Kidney capillary endothelial cell (primary cell): ENCODE data around the gene MSL3B.

ENCODE experiments used
- DNase-seq: peaks from one replicate; pipeline ENCODE4 v3.0.0-alpha.2; 2018; ENCODE audit warnings: low spot score

The MSL3B gene

DNA sequence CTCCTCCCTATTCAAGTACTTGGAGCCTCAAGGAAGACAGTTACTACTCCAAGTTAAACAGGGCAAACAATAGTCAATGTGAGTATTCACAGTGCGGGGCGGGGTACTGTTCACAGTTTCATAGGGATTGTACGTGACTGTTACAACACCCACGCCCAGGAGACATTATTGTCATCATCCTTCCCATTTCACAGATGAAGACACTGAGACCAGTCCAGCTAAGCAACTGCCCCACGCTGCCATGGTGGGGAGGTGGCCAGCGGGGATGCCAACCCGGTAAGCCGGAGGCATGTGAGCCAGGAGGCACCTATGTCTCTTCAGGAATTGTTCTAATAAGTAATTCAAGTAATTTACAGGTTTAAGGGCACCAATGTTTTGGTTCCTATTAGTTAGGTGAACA lies 14.8 kb downstream of the MSL3B start:
- no peak for DNase-seq

DNA sequence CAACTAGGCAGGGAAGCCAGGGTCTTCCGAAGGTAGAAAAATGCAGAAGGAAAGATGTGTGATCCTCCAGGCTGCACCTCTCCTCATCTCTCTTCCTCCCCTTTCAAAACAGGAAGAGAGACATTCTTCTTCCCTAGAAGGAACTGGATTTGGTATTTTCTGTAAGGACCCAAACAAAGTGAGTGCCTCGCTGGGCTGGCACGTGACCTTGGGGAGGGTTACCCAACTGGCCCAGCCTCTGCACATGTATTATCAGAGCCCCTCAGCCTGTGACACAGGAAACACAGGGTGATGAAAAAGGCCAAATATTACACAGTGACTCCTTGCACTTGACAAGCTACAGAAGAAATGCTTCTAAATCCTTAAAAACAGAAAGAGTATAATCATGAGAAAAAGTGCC lies 16.1 kb downstream of the MSL3B start:
- DNase-seq, result no peak

DNA sequence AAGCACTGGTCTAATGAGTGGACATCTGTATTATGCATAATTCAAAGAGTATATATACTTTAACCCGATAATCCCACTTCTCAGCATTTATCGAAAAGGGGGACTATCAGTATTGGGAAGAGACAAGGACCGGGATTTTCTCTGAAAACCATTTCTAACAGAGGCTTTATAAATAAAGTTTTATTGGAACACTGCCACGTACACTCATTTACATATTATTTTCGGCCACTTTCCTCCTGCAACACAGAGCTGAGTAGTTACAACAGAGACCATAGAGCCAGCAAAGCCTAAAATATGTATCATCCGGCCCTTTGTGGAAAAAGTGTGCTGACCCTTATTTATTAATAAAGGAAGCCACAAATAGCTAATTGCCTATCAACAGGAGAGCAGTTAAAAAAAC lies 17.0 kb downstream of the MSL3B start:
- no peak for DNase-seq

- no peak for DNase-seq
Observed at GRCh38 chr2:233850745-233851144, 17.4 kb downstream of the MSL3B start.

DNA sequence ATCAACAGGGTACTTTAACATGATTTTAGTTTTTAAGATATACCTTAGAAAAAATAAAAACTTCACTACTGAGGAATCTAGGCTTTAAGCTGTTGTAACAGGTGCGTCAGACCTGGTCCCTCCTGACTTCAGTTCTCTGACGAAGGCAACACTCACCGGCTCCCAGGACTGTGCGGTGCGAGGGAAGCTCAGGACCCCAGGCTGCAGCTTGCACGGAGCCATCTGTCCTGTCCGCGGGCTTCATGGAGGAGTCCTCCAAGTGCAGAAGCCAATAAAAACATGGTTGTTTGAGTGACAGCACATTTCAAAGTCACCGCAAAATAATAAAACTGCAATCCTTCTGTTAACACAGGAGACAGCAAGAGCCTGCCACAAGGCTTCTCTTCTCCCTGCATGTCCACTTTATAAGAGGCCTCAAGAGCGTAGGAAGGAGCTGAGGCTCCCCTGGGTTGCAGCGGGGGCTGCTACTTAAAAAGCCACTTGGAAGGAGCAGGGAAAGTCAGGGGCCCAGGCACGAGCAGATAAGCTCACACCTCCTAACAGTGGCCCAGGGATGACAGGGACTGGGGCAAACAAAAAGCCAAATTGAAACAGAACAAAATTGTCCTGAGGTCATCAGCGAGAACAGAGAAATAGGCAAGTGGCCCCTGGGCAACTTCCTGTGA lies 18.4 kb downstream of the MSL3B start:
- no peak for DNase-seq

DNA sequence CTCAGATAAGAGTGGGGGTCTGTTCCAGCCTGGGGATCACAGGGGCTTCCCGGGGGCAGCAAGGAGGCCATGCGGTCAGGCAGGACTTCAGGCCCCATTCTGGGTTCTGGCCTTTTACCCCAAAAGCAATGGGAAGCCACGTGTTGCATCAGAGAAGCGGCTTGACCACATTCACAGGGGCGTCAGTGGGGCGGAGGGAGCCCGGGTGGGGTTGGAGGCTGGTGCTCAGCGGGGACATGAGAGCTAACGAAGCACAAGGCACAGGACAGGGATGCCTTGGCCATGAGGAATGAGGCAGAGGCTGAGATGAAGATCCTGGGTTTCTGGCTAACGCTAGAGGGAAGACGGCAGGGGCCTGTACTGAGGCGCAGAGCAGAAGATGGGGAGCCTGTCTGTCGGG lies 19.9 kb downstream of the MSL3B start:
- no peak for DNase-seq

DNA sequence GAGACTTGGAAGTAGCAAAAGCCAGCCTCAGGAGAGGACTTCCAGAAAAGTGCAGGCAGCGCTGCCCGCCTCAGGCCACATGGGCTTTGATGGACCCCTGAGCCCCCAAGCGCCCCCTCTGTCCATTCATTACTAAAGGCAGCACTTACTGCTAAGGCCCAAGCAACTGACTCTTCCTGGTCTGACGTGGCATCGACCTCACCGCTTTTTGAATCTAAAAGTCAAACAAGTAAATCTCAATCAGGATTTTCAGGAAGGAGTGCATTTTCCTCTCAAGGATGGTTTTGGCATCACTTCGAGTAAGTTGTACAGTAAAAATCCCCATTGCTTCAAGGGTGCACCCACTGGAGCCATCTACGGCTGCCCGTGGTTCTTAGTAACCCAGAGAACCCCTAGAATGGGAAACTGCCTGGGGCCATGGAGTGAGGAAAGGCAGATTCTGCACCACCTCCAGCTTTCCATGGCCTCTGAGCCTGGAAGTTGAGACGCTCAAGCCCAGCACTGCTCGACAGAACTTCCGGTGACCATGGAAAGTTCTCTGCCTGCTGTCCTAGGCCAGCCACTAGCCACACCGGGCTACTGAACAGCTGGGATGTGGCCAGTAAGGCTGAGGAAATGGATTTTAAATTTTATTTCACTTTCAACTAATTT lies 20.8 kb downstream of the MSL3B start:
- DNase-seq, result no peak

GRCh38 chr2:233846387-233847247 lies 21.6 kb downstream of the MSL3B start:
- no peak for DNase-seq

- DNase-seq, result no peak
Observed at GRCh38 chr2:233845301-233846060, 22.7 kb downstream of the MSL3B start.

DNA sequence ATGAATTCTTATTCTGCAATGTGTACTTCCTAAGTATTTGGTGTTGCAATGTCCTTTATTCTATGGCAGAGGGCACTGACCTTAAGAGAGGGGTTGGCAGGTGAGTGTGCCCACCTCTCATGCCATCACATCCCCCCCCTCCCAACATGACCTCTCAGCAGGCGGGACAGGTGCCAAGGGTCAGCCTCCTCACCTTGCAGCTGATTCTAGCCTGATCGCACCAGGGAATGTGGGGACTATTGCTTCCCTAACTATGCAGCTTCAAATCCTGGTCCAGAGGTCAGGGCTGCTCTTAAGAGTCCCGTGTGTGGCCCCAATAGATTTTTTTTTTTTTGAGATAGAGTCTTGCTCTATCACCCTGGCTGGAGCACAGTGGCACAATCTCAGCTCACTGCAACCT lies 23.4 kb downstream of the MSL3B start:
- DNase-seq, result no peak

- DNase-seq, result no peak
Observed at GRCh38 chr2:233844064-233844807, 23.9 kb downstream of the MSL3B start.

DNA sequence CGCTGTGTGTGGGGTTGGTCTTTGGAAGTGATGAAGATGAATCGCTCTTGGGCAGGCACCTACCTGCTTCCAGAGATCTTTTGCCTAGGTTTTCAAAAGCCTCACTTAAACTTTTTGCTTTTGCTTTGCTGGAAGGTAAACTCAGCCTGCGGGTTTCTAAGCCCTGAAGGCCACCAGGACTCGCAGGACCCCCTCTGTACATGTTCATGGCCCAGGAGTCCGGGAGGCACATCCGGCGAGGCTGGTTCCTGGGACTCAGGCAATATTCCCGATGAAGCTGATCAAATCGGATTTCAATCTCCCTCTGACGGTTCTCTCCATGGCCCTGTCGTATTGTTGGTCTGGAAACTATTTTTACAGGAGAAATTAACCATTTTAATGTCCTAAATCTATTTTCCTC lies 27.0 kb downstream of the MSL3B start:
- no peak for DNase-seq

DNA sequence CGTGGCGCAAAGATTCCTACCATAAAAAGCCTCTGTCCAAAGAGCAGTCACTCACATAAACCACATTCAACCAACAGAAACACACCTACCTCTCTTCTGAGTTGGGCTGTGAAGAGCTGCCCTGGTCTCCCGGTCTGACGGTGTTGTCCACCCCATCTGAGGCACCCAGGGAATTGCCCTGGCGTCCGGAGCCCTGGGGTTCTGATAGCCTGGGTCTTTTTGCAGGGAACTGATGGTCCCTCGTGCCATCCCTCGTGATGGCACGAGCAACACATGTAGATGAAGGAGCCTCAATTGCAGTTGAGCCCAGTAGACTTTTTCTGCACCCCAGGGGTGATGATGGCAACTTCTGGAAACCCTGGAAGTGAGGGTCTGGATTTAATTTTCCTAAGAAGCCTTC lies 27.7 kb downstream of the MSL3B start:
- DNase-seq, result no peak

DNA sequence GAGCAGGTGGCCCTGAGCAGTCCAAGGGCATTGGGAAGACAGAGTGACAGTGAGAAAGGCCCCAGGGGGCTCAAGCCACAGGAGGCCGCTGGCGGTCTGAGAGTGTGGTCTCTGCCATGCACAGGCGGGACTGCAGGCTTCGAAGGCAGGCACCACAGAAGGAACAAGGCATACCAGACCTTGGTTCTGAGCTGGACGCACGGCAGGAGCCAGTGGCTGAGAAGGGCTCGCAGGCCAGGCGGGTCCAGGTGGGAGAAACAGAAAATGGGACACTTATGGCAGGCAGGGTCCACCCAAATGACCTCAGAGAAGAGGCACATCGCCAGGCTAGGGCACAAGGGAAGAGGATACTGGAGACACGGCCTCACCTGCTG lies 28.8 kb downstream of the MSL3B start:
- DNase-seq, result no peak

DNA sequence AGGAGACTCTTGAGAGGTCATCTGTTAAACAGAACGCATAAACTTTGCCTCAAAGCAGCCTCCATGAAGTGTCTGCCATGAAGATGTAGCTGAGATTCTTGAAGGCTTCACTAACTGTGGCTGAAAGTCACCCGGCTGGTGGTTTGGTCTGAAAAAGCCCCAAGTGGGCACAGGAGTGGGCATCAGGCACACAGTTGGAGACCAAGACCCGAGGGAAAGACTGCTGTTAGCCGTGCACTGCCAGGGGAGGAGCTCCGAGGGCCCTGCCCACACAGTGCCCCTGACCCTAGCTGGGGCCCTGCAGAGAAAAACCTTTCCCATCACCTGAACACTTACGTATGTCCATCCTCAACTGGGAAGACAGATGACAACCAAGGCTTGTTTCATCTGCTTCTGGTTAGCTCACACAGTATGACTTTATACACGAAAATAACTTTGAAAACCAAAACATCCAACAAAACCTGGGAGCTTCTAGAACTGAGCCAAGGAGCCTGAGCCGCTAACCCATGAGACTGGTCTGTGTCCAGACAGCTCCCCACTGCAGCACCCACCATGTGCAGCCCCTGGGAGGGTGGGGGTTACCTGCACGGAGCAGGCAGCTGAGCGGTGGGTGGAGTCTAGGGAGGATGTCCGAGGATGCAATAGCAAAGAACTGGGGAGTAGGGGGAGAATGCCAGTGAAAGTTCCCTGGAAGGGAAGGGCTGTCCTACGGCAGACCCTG lies 29.3 kb downstream of the MSL3B start:
- DNase-seq, result no peak

GRCh38 chr2:233838251-233838650 lies 29.9 kb downstream of the MSL3B start:
- no peak for DNase-seq

- DNase-seq, result no peak
Observed at GRCh38 chr2:233837694-233838229, 30.4 kb downstream of the MSL3B start.

DNA sequence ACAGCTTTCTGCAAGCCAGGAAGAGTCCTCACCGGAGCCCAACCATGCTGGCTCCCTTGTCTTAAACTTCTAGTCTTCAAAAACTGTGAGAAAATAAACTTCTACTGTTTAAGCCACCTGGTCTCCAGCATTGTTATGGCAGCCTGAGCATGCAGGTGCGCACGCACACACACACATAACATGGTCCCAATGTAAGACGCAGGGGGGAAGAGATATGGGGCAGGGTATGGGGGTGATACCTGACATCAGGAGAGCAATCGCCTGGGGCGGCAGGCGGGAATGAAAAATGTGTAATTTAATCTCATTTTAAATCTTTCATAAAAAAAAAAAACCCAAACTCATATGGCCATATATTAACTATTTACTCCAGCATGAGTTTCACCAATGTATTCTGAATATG lies 31.8 kb downstream of the MSL3B start:
- DNase-seq, result no peak

DNA sequence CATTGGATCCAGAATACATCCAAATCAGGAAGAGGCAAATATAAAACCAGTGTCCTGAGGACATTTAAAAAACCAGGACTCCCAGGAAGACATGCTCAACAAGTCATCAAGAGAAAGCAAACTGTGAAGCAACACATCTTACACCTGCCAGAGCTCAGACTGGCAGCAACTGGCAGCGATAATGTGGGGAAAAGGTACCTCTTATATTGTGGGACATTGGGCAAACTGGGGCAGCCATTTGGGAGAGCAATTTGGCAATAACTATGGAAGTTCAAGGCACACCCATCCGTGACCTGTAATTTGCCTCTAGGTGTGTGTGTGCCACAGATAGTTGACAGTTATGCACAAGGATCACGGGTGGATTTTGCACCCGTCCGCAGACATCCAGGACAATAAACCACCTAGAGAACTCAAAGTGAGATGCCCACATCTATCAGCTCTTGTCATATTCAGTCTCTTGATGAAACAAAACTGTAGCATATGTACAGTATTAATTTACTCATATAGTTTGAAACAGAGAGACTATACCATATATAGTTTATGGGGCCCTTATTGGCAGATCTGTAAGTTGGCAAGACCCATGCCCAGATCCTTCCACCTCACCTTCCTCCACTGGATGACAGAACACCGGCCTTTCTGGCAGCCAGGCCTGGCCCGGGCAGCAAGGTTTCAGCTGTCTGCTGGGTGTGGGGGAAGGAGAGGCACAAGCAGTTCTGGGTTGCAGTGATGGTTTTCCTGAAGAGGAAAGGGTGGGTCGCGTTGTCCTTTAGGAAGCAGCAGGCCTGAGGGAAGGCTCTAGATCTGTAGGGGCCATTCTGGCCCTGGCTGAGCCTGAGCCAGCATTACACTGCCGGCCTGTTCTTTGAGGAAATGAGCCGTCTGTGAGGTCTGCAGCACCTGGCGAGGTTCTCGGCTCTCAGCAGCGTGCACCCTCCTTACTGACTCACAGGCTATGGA lies 32.7 kb downstream of the MSL3B start:
- no peak for DNase-seq

DNA sequence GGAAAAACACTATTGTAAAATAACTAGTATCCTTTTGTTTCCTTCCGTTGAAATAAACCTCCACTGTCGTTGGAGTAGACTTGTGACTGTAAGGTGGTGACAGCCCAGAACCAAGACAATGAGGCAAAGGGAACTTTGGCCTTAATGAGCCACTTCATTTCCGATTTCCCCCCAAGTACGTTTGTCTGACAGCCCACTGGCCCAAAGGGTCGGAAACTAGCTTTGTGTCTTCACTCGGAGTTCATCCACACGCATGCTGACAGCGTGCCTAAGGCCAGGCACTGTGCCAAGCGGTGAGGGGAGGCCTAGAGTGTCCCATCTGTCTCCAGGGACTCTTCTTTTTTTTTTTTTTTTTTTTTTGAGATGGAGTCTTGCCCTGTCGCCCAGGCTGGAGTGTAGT lies 34.8 kb downstream of the MSL3B start:
- no peak for DNase-seq
